Panc1 (cell line): ENCODE data around the gene EID2B. TPM values are rescaled to one million over a fixed set of nuclear protein-coding genes. Genes with fewer than 3 reads are reported as not detected.

Experiments used
- ATAC-seq: fragments of 200-7000 bp; cut with Tn5 transposase; 2 replicates; pipeline ENCODE4 v1.9.1; 2020; ENCODE audit warnings: mild to moderate bottlenecking, moderate library complexity
- BruUV-seq: library from RNA; stranded (reverse); fragments of 400-500 nt; replicated peaks from 2 replicates; lab custom pipeline; 2021; lab: Mats Ljungman, UMichigan
- CTCF ChIA-PET: fragments of 300-600 bp; sonication (Branson Sonifier 250); formaldehyde crosslinking; loops from one replicate; lab custom pipeline; 2022; ENCODE audit warnings: antibody characterized with exemption; lab: Charles Lee
- POLR2A ChIA-PET: fragments of 300-600 bp; sonication (Branson Sonifier 250); formaldehyde crosslinking; loops from one replicate; lab custom pipeline; 2022; ENCODE audit warnings: antibody characterized with exemption; lab: Charles Lee
- DNase-seq: peaks from one replicate; pipeline ENCODE4 v3.0.0-alpha.2; 2010; ENCODE audit warnings: low read depth, low spot score
- H3K27ac ChIP-seq: 2 replicates; pipeline ENCODE4 v1.5.1; 2011; ENCODE audit warnings: mild to moderate bottlenecking, low read length, inconsistent platforms
- H3K27me3 ChIP-seq: fragments of 200-500 bp; sonication (Bioruptor generic); 2 replicates; pipeline ENCODE4 v1.6.0; 2014; ENCODE audit warnings: low read length, inconsistent platforms; ENCODE audit not compliant: control insufficient read depth, insufficient read depth
- H3K36me3 ChIP-seq: fragments of 200-500 bp; sonication (Bioruptor generic); 2 replicates; pipeline ENCODE4 v1.5.1; 2014; ENCODE audit warnings: inconsistent platforms, mild to moderate bottlenecking, low read length, moderate library complexity; ENCODE audit not compliant: control insufficient read depth, insufficient read depth
- H3K4me1 ChIP-seq: 2 replicates; pipeline ENCODE4 v1.5.1; 2011; ENCODE audit warnings: inconsistent platforms, mild to moderate bottlenecking, low read length, moderate library complexity; ENCODE audit not compliant: control insufficient read depth, insufficient read depth
- H3K4me3 ChIP-seq, 2 experiments: 2 replicates each; pipeline ENCODE4 v1.5.1; 2011 to 2012; ENCODE audit warnings: low read depth in 2 of 2, low read length in 2 of 2, mild to moderate bottlenecking in 2 of 2, inconsistent platforms in 1 of 2, moderate library complexity in 1 of 2
- H3K9me3 ChIP-seq: fragments of 200-500 bp; sonication (Bioruptor generic); 2 replicates; pipeline ENCODE4 v1.5.1; 2014; ENCODE audit warnings: low read depth, mild to moderate bottlenecking, inconsistent platforms, low read length, moderate library complexity; ENCODE audit not compliant: control insufficient read depth, insufficient read depth
- POLR2AphosphoS5 ChIP-seq: IDR thresholded peaks from 2 replicates; pipeline ENCODE4 v1.6.1; 2012; ENCODE audit warnings: mild to moderate bottlenecking, low read depth, low read length, moderate library complexity
- SIN3A ChIP-seq: IDR thresholded peaks from 2 replicates; pipeline ENCODE4 v1.6.1; 2012; ENCODE audit warnings: low read depth, mild to moderate bottlenecking, low read length, moderate library complexity, borderline replicate concordance; ENCODE audit not compliant: insufficient read depth
- TCF7L2 ChIP-seq: IDR thresholded peaks from 2 replicates; pipeline ENCODE4 v1.6.1; 2011; ENCODE audit warnings: mild to moderate bottlenecking, low read depth, low read length, inconsistent platforms
- in situ Hi-C: cut with HindIII; loops from 2 replicates; pipeline ENCODE4 v1.10.0; 2016; ENCODE audit warnings: low sequenced_read_pairs, low pct_unique_long_range_greater_than_20kb
- intact Hi-C: fragments of 100-400 bp; cut with micrococcal nuclease; formaldehyde crosslinking; loops from one replicate; pipeline ENCODE4 v1.10.0; 2022; ENCODE audit not compliant: unreplicated experiment
- total RNA-seq: library from RNA; stranded (reverse); gene quantifications from one replicate; pipeline ENCODE4 v1.2.1, GENCODE V29; 2021; ENCODE audit not compliant: unreplicated experiment
- TF ChIP-seq, protein P1 (sequence below), 2 experiments: IDR thresholded peaks; 2 replicates each; pipeline ENCODE4 v1.6.1; 2011 to 2012; ENCODE audit warnings: low read depth in 2 of 2, control low read depth in 1 of 2, low read length in 1 of 2, mild to moderate bottlenecking in 1 of 2, moderate library complexity in 1 of 2; ENCODE audit not compliant: insufficient read depth in 1 of 2
- TF ChIP-seq, protein P2 (sequence below): fragments of 450-650 bp; IDR thresholded peaks from 2 replicates; pipeline ENCODE4 v1.5.1; 2017; ENCODE audit warnings: mild to moderate bottlenecking

EID2B gene
- total RNA-seq, 1 experiment from 2014 or later = 37.7 TPM

DNA sequence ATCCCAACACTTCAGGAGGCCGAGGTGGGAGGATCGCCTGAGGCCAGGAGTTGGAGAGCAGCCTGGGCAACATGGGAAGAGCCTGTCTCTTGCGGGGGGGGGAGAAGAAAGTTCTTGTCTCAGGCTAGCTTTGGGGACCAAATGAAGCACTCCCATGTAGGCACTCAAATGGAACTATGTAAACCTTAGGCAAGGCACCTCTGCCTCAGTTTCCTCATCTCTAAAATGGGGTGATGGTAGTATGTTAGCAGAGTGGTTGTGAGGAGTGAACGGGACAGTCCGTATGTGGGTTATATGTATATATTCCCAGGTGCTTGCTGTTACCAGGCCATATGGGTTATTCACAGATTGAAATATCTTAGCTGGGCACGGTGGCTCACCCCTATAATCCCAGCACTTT lies 40.4 kb downstream of the EID2B start:
- ChIA-PET POLR2A (interaction anchor here (0.5 to 1.7 kb wide), 9 partner anchors 11 to 595 kb away, joined by 3 to 14 read pairs (median 8); partner anchors contain the start of genes RPS16 and TIMM50), CTCF (interaction anchor here (0.5 to 2.7 kb wide), 13 partner anchors 11 to 169 kb away, joined by 3 to 17 read pairs (median 10); partner anchors contain the start of genes EID2B, TIMM50 and ZFP36)
- no peak overlapping the region for H3K27ac ChIP-seq
- intact Hi-C loops = no loop called here
- H3K9me3 ChIP-seq = no peaks in the 10 kb centered on the region
- no peaks in the 10 kb centered on the region for H3K27me3 ChIP-seq
- peaks cover 29% of the 10 kb centered on the region for H3K36me3 ChIP-seq
- ATAC-seq (peak; percentile 0; the same call in 1 of the 2 replicates), DNase-seq (no peak)
- H3K4me3 ChIP-seq = no peak overlapping the region
- BruUV-seq = TSS peak; percentile 54
- 0 out of 2 replicates have a peak, but pooled peaks cover 3% of the 10 kb centered on the region for H3K4me1 ChIP-seq
- no peak for TF ChIP-seq POLR2AphosphoS5
- TF ChIP-seq SIN3A = no peak
- no peak for TF ChIP-seq TCF7L2
- TF ChIP-seq, protein P1, sequence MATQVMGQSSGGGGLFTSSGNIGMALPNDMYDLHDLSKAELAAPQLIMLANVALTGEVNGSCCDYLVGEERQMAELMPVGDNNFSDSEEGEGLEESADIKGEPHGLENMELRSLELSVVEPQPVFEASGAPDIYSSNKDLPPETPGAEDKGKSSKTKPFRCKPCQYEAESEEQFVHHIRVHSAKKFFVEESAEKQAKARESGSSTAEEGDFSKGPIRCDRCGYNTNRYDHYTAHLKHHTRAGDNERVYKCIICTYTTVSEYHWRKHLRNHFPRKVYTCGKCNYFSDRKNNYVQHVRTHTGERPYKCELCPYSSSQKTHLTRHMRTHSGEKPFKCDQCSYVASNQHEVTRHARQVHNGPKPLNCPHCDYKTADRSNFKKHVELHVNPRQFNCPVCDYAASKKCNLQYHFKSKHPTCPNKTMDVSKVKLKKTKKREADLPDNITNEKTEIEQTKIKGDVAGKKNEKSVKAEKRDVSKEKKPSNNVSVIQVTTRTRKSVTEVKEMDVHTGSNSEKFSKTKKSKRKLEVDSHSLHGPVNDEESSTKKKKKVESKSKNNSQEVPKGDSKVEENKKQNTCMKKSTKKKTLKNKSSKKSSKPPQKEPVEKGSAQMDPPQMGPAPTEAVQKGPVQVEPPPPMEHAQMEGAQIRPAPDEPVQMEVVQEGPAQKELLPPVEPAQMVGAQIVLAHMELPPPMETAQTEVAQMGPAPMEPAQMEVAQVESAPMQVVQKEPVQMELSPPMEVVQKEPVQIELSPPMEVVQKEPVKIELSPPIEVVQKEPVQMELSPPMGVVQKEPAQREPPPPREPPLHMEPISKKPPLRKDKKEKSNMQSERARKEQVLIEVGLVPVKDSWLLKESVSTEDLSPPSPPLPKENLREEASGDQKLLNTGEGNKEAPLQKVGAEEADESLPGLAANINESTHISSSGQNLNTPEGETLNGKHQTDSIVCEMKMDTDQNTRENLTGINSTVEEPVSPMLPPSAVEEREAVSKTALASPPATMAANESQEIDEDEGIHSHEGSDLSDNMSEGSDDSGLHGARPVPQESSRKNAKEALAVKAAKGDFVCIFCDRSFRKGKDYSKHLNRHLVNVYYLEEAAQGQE (IDR thresholded peaks at IDR 0.05; ENCODE audit: insufficient read depth in 1 of 2, low read depth in 2 of 2, low read length in 1 of 2) = no peak
- TF ChIP-seq, protein P2, sequence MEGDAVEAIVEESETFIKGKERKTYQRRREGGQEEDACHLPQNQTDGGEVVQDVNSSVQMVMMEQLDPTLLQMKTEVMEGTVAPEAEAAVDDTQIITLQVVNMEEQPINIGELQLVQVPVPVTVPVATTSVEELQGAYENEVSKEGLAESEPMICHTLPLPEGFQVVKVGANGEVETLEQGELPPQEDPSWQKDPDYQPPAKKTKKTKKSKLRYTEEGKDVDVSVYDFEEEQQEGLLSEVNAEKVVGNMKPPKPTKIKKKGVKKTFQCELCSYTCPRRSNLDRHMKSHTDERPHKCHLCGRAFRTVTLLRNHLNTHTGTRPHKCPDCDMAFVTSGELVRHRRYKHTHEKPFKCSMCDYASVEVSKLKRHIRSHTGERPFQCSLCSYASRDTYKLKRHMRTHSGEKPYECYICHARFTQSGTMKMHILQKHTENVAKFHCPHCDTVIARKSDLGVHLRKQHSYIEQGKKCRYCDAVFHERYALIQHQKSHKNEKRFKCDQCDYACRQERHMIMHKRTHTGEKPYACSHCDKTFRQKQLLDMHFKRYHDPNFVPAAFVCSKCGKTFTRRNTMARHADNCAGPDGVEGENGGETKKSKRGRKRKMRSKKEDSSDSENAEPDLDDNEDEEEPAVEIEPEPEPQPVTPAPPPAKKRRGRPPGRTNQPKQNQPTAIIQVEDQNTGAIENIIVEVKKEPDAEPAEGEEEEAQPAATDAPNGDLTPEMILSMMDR = no peak
- in situ Hi-C loops = no loop called here

DNA sequence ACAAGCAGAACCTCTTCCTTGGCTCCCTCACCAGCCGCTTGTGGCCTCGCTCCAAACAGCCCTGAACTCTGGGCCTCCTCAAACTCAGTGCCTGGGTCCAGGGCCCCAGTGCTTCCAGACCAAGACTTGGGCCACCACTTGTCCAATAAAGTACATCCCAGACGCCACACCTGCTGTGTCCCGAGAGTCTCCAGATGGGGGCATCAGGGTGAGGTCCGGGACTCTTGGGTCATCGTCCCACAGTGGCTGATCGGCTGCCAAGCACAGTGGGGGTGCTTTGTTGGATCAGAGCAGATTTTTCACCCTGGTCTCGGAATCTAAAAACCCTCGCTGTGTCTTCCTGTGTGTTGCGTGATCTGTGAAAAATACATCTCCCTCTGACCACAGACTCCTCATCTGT lies 42.9 kb downstream of the EID2B start:
- peak; percentile 9 for ATAC-seq
- no peak for DNase-seq
- no peak overlapping the region for H3K4me3 ChIP-seq
- H3K27ac ChIP-seq = no peak overlapping the region
- POLR2A ChIA-PET = interaction anchor here (0.5 to 1.5 kb wide), 7 partner anchors 9 to 489 kb away, joined by 3 to 16 read pairs (median 4); partner anchors contain the start of genes DLL3, EID2B and RPS16
- CTCF ChIA-PET = interaction anchor here (0.6 to 2.0 kb wide), 8 partner anchors 9 to 49 kb away, joined by 3 to 14 read pairs (median 6); partner anchors contain the start of genes DLL3 and EID2B
- peaks cover 51% of the 10 kb centered on the region for H3K36me3 ChIP-seq
- H3K9me3 ChIP-seq = no peaks in the 10 kb centered on the region
- no TSS peak for BruUV-seq
- in situ Hi-C loops (no loop called here), intact Hi-C loops (no loop called here)
- TF ChIP-seq, protein P2 = no peak
- no peak for TF ChIP-seq POLR2AphosphoS5
- no peak for TF ChIP-seq TCF7L2
- TF ChIP-seq SIN3A = no peak
- TF ChIP-seq, protein P1 (IDR thresholded peaks at IDR 0.05; ENCODE audit: insufficient read depth in 1 of 2, low read depth in 2 of 2, low read length in 1 of 2) = no peak
- no peaks in the 10 kb centered on the region for H3K27me3 ChIP-seq
- H3K4me1 ChIP-seq = 0 out of 2 replicates have a peak, but pooled peaks cover 3% of the 10 kb centered on the region
